ENCODE data around the gene GRN. TPM values are rescaled to one million over a fixed set of nuclear protein-coding genes. Genes with fewer than 3 reads are reported as not detected.

GRN gene
- total and polyA plus RNA-seq, 9 of the 15 experiments (the other 6 are each of a cell fraction or from before 2014, with no cell fraction given), result 5.4 to 75.3 (median 20.7) TPM

- TF ChIP-seq JUND (IDR thresholded peaks at IDR 0.05; ENCODE audit: borderline replicate concordance, low read depth, low read length), result peak; percentile 70; the same call in 1 of the 2 replicates
- TF ChIP-seq JUND (tag; IDR thresholded peaks at IDR 0.05; ENCODE audit: borderline replicate concordance, low read depth, low read length), result no peak; the same call in 2 of the 3 replicates
- TF ChIP-seq ZKSCAN1 (IDR thresholded peaks at IDR 0.05; ENCODE audit: low read depth, low read length), result peak; percentile 60; the same call in 1 of the 2 replicates
- TF ChIP-seq, protein P1, sequence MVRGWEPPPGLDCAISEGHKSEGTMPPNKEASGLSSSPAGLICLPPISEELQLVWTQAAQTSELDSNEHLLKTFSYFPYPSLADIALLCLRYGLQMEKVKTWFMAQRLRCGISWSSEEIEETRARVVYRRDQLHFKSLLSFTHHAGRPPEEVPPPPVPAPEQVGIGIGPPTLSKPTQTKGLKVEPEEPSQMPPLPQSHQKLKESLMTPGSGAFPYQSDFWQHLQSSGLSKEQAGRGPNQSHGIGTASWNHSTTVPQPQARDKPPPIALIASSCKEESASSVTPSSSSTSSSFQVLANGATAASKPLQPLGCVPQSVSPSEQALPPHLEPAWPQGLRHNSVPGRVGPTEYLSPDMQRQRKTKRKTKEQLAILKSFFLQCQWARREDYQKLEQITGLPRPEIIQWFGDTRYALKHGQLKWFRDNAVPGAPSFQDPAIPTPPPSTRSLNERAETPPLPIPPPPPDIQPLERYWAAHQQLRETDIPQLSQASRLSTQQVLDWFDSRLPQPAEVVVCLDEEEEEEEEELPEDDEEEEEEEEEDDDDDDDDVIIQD (CRISPR knock-in tag; IDR thresholded peaks at IDR 0.05), result no peak
- TF ChIP-seq, protein P2, sequence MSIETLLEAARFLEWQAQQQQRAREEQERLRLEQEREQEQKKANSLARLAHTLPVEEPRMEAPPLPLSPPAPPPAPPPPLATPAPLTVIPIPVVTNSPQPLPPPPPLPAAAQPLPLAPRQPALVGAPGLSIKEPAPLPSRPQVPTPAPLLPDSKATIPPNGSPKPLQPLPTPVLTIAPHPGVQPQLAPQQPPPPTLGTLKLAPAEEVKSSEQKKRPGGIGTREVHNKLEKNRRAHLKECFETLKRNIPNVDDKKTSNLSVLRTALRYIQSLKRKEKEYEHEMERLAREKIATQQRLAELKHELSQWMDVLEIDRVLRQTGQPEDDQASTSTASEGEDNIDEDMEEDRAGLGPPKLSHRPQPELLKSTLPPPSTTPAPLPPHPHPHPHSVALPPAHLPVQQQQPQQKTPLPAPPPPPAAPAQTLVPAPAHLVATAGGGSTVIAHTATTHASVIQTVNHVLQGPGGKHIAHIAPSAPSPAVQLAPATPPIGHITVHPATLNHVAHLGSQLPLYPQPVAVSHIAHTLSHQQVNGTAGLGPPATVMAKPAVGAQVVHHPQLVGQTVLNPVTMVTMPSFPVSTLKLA (conservative IDR thresholded peaks at IDR 0.05), result peak; percentile 99 to 100
- no peak for TF ChIP-seq ZNF586 (CRISPR knock-in tag; conservative IDR thresholded peaks at IDR 0.05)
- TF ChIP-seq JUN (IDR thresholded peaks at IDR 0.05; ENCODE audit: borderline replicate concordance, low read depth, low read length), result peak; percentile 67; the same call in 1 of the 2 replicates
- no peak for TF ChIP-seq JUN (CRISPR knock-in tag; IDR thresholded peaks at IDR 0.05; ENCODE audit: borderline replicate concordance)
- TF ChIP-seq E2F6 (IDR thresholded peaks at IDR 0.05; ENCODE audit: borderline replicate concordance in 1 of 2, extremely low read depth in 1 of 2, insufficient read depth in 1 of 2, insufficient read length in 1 of 2, low read depth in 1 of 2, low read length in 1 of 2, poor library complexity in 1 of 2, severe bottlenecking in 1 of 2), result peak; percentile 82 to 96
- no peak for TF ChIP-seq KAT2B (IDR thresholded peaks at IDR 0.05; ENCODE audit: low read depth, low read length)
- 0 out of 2 replicates have a peak, but pooled peaks have one; percentile 12 for TF ChIP-seq HDAC2 (IDR thresholded peaks at IDR 0.05)
Observed at GRCh38 chr17:44326861-44327444, 18.1 kb upstream of the GRN start (continued).

All from K562 (cell line).